GM20000 (cell line): Measurements from ENCODE around the gene CREBBP.

Experiments
- DNase-seq: peaks from one replicate; pipeline ENCODE4 v3.0.0; 2012; ENCODE audit warnings: low spot score
- CTCF ChIP-seq: IDR thresholded peaks from 2 replicates; pipeline ENCODE4 v1.5.1; 2012; ENCODE audit warnings: mild to moderate bottlenecking, control low read depth; ENCODE audit errors: extremely low read depth, missing control alignments

CREBBP gene

GRCh38 chr16:3748307-3748706 lies 132.2 kb downstream of the CREBBP start:
- no peak for TF ChIP-seq CTCF
- no peak for DNase-seq

- DNase-seq: no peak
- no peak for TF ChIP-seq CTCF
These were observed 134.7 kb downstream of the CREBBP start for GRCh38 chr16:3745751-3746355.

GRCh38 chr16:3744018-3744417 lies 136.5 kb downstream of the CREBBP start:
- no peak for TF ChIP-seq CTCF
- DNase-seq: no peak

- no peak for TF ChIP-seq CTCF
- DNase-seq: no peak
These were observed 139.6 kb downstream of the CREBBP start for GRCh38 chr16:3740934-3741333.

GRCh38 chr16:3740186-3740585 lies 140.3 kb downstream of the CREBBP start:
- no peak for TF ChIP-seq CTCF
- DNase-seq: no peak

GRCh38 chr16:3739636-3740035 lies 140.9 kb downstream of the CREBBP start:
- DNase-seq: no peak
- TF ChIP-seq CTCF: no peak

GRCh38 chr16:3738541-3738940 lies 142.0 kb downstream of the CREBBP start:
- no peak for DNase-seq
- TF ChIP-seq CTCF: no peak
